Sigmoid colon (tissue), 4 donors: ENCODE results near the gene AMD1.

ENCODE experiments used
- EP300 ChIP-seq, 4 donors: sonication (generic); formaldehyde crosslinking; IDR thresholded peaks; one replicate each; pipeline ENCODE4 v1.6.1; 2017; ENCODE audit warnings: antibody characterized with exemption in 4 of 4
- POLR2A ChIP-seq, 2 donors: fragments of 450-650 bp; IDR thresholded peaks; one replicate each; pipeline ENCODE4 v1.6.1; 2016; ENCODE audit warnings: antibody characterized with exemption in 2 of 2, mild to moderate bottlenecking in 2 of 2, moderate library complexity in 2 of 2
- TF ChIP-seq, protein P1 (sequence below), 4 experiments: fragments of 450-650 bp in 3 of 4; fragments of 200-600 bp in 1 of 4; IDR thresholded peaks; one replicate each; pipeline ENCODE4 v1.5.1; 2016 to 2019; ENCODE audit warnings: antibody characterized with exemption in 4 of 4, mild to moderate bottlenecking in 3 of 4, moderate library complexity in 2 of 4

DNA sequence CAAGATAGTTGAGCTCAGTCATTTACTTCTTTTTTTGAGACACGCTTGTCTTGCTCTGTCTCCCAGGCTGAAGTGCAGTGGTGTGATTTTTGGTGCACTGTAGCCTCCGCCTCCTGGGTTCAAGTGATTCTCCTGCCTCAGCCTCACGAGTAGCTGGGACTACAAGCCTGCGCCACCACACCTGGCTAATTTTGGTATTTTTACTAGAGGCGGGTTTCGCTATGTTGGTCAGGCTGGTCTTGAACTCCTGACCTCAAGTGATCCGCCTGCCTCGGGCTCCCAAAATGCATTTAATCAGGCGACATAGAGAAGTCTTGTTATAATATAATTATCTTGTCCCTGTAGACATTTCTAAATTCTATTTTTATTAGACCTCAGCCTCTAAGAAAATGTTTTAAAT is 6.1 kb downstream of the AMD1 start:
- TF ChIP-seq, protein P1, sequence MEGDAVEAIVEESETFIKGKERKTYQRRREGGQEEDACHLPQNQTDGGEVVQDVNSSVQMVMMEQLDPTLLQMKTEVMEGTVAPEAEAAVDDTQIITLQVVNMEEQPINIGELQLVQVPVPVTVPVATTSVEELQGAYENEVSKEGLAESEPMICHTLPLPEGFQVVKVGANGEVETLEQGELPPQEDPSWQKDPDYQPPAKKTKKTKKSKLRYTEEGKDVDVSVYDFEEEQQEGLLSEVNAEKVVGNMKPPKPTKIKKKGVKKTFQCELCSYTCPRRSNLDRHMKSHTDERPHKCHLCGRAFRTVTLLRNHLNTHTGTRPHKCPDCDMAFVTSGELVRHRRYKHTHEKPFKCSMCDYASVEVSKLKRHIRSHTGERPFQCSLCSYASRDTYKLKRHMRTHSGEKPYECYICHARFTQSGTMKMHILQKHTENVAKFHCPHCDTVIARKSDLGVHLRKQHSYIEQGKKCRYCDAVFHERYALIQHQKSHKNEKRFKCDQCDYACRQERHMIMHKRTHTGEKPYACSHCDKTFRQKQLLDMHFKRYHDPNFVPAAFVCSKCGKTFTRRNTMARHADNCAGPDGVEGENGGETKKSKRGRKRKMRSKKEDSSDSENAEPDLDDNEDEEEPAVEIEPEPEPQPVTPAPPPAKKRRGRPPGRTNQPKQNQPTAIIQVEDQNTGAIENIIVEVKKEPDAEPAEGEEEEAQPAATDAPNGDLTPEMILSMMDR (IDR thresholded peaks at IDR 0.05) = no peak
- TF ChIP-seq EP300 (IDR thresholded peaks at IDR 0.05) (no peak), POLR2A (IDR thresholded peaks at IDR 0.05) (no peak)
